ENCODE results near the gene UTS2.

DNA sequence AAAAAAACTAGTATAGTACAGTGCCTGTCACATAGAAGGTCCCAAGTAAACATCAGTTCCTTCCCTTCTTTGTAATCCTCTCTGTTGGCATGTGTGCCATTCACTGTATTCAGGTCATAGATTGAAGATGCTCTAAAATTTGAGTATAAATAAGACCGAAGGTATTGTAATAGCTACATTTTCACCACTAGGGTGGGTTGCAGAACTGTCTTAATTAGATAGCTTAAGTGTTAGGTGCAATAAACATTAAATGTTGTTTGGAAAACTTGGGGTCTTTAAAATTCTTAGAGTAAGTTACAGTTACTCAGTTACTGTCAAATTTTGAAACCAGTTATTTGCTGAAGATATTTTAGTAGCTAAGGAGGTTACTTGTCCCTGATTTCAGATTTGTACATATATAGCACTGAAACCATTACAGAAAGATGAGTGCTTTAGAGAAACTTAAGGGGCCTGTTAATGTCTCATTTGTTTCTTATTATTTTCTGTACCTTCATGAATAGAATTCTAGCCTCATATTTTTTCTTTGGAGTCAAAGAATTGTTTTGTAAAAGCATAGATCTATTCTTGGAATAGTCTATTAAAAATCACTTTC is 44.5 kb downstream of the UTS2 start:
- peak; percentile 69 for TF ChIP-seq CTCF (IDR thresholded peaks at IDR 0.05)
- no peak for TF ChIP-seq ZFX (IDR thresholded peaks at IDR 0.05; ENCODE audit: borderline replicate concordance)
